ENCODE measurements around the gene EPB41L1. TPM values are rescaled to one million over a fixed set of nuclear protein-coding genes. Genes with fewer than 3 reads are reported as not detected.

The EPB41L1 gene
- total RNA-seq, 1 experiment from 2014 or later, result 42.1 TPM

GRCh38 chr20:36231331-36231730, 76.8 kb downstream of the EPB41L1 start:
- Histone ChIP-seq H3K79me2 (ENCODE audit: insufficient read depth, low read length) (peaks cover 1% of the 10 kb centered on the region), H3K9ac (ENCODE audit: low read length) (no peak overlapping the region), H3K4me3 (replicated peaks in 1 of 2; ENCODE audit: low read depth in 1 of 2, low read length in 2 of 2) (no peak overlapping the region), H4K20me1 (ENCODE audit: insufficient read depth) (no peaks in the 10 kb centered on the region), H3K9me3 (ENCODE audit: control insufficient read depth in 1 of 2, insufficient read depth in 1 of 2, low read depth in 1 of 2, low read length in 2 of 2) (no peaks in the 10 kb centered on the region), H3K36me3 (ENCODE audit: control insufficient read depth in 1 of 2, insufficient read depth in 2 of 2, low read length in 2 of 2) (peaks cover 0 to 2% of the 10 kb centered on the region in 2 experiments; a peak in 1 of 4 replicates), H3K9me2 (ENCODE audit: insufficient read depth) (no peaks in the 10 kb centered on the region), H3K27me3 (ENCODE audit: insufficient read depth, low read length) (no peaks in the 10 kb centered on the region), H2AFZ (ENCODE audit: low read depth, low read length, poor library complexity, severe bottlenecking) (no peak overlapping the region), H3K27ac (ENCODE audit: low read depth, low read length) (no peak overlapping the region), H3K4me2 (ENCODE audit: low read length) (no peak overlapping the region), H3K4me1 (ENCODE audit: control insufficient read depth in 1 of 2, insufficient read depth in 2 of 2, low read length in 2 of 2) (peaks cover 4 to 6% of the 10 kb centered on the region in 2 experiments; a peak in 2 of 4 replicates)
- TF ChIP-seq RAD21 (IDR thresholded peaks at IDR 0.05; ENCODE audit: low read depth) (no peak), ZNF274 (IDR thresholded peaks at IDR 0.05; ENCODE audit: low read depth, low read length) (no peak), CBX3 (IDR thresholded peaks at IDR 0.05; ENCODE audit: low read depth) (no peak), YY1 (IDR thresholded peaks at IDR 0.05; ENCODE audit: extremely low read depth, insufficient replicate concordance, low read depth, low read length) (no peak), POLR2AphosphoS5 (IDR thresholded peaks at IDR 0.05; ENCODE audit: low read depth, low read length) (no peak), POLR2A (IDR thresholded peaks at IDR 0.05; ENCODE audit: borderline replicate concordance, extremely low read depth, insufficient read depth, insufficient read length) (no peak), TCF7L2 (IDR thresholded peaks at IDR 0.05; ENCODE audit: borderline replicate concordance, extremely low read depth, insufficient read depth, insufficient read length) (no peak), ZFX (IDR thresholded peaks at IDR 0.05) (no peak), JUND (IDR thresholded peaks at IDR 0.05) (no peak), SIN3A (IDR thresholded peaks at IDR 0.05; ENCODE audit: low read depth) (no peak), REST (IDR thresholded peaks at IDR 0.05; ENCODE audit: low read depth) (no peak)
- ChIA-PET RAD21 (ENCODE audit: low non-redundant PET in 1 of 2, low total read pairs in 2 of 2, uncharacterized antibody in 2 of 2, unreplicated experiment in 2 of 2) (no interaction called here), POLR2A (no interaction called here), CTCF (no interaction called here)
- DNase-seq (ENCODE audit: low read depth, low spot score) (no peak), ATAC-seq (no peak)
- intact Hi-C loops (cut with micrococcal nuclease), result no loop called here
- BruUV-seq (replicated peaks), result no TSS peak
